MCF 10A (cell line): ENCODE data around the gene LPIN1. TPM values are rescaled to one million over a fixed set of nuclear protein-coding genes. Genes with fewer than 3 reads are reported as not detected.

Experiments
- BruUV-seq: library from RNA; stranded (reverse); fragments of 400-500 nt; replicated peaks from 2 replicates; lab custom pipeline; 2021; lab: Mats Ljungman, UMichigan
- CTCF ChIA-PET: fragments of 300-600 bp; sonication (Branson Sonifier 250); formaldehyde crosslinking; extraction: SDS; loops from one replicate; lab custom pipeline; 2021; ENCODE audit warnings: antibody characterized with exemption, inconsistent platforms; lab: Yijun Ruan, JAX
- POLR2A ChIA-PET: fragments of 300-600, 350-650 bp; sonication (Branson Sonifier 250); formaldehyde crosslinking; extraction: SDS; loops from one replicate; lab custom pipeline; 2020; ENCODE audit warnings: antibody characterized with exemption, inconsistent platforms; lab: Yijun Ruan, JAX
- DNase-seq: peaks from one replicate; pipeline ENCODE4 v3.0.0-alpha.2; 2018; ENCODE audit not compliant: unreplicated experiment
- H3K27ac Mint-ChIP-seq: one replicate; pipeline ENCODE4 v1.8.0; 2022; ENCODE audit warnings: mild to moderate bottlenecking, low read depth, mixed read lengths; ENCODE audit not compliant: unreplicated experiment
- H3K27me3 Mint-ChIP-seq: one replicate; pipeline ENCODE4 v1.8.0; 2022; ENCODE audit warnings: mixed read lengths; ENCODE audit not compliant: insufficient read depth, unreplicated experiment
- H3K36me3 Mint-ChIP-seq: one replicate; pipeline ENCODE4 v1.8.0; 2022; ENCODE audit warnings: mild to moderate bottlenecking, moderate library complexity, mixed read lengths; ENCODE audit not compliant: insufficient read depth, unreplicated experiment
- H3K4me1 Mint-ChIP-seq: one replicate; pipeline ENCODE4 v1.8.0; 2022; ENCODE audit warnings: mixed read lengths; ENCODE audit not compliant: insufficient read depth, unreplicated experiment
- H3K4me3 Mint-ChIP-seq: one replicate; pipeline ENCODE4 v1.8.0; 2022; ENCODE audit warnings: mild to moderate bottlenecking, moderate library complexity, mixed read lengths; ENCODE audit not compliant: unreplicated experiment
- H3K9me3 Mint-ChIP-seq: one replicate; pipeline ENCODE4 v1.8.0; 2022; ENCODE audit warnings: mixed read lengths; ENCODE audit not compliant: unreplicated experiment
- CTCF ChIP-seq: fragments of 200-600 bp; IDR thresholded peaks from one replicate; pipeline ENCODE4 v1.8.0; 2022; ENCODE audit warnings: antibody characterized with exemption, mild to moderate bottlenecking; ENCODE audit not compliant: unreplicated experiment
- intact Hi-C: fragments of 100-400 bp; cut with micrococcal nuclease; formaldehyde crosslinking; loops from 2 replicates; pipeline ENCODE4 v1.14.1; 2022
- total RNA-seq: library from RNA; stranded (reverse); gene quantifications from 2 replicates; pipeline ENCODE4 v1.2.3, GENCODE V29; 2022

The LPIN1 gene
- total RNA-seq, 1 experiment from 2014 or later, result 65.7 TPM

DNA sequence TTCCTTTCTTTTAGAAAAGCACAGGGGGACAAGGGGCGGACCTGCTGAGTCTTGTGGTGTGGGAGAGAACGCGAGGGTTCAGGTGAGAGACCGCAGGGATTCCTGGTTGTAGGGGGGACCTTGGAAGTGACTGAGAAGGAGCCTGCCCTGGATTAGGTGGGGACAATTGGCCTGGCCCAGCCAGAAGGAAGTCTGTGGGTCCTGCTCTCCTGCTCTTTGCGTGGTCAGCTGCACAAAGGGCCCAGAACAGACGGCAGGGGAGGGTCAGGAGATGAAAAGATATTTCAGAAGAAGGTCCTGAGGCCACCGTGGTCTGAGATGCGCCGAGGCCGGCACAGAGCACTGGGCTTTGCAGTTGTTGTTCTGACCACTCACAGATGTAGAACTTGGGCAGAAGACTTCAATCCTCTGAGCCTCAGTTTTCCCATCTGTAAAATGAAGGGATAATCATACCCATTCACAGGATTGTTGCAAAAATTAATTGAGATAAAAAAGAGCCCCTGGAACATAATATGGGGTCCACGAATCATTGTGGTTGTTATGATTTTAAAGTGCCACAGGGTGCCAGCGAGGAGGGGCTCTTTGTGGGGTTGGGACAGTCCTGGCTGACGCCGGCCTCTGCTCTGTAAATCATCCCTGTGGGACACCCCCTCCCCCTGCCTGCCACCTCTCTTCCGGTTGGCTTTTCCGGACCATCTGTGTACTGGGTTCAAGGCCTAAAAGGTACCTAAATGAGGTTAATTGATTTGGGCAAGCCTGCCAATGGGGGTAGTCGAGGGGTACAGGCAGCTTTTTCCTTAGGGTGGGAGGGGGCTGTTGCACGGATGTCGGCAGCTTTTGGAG, 1.8 kb downstream of the LPIN1 start:
- Mint-ChIP-seq H3K27me3 (no peaks in the 10 kb centered on the region), H3K27ac (peak overlapping the region; percentile 82), H3K36me3 (peaks cover 15% of the 10 kb centered on the region), H3K4me3 (peak overlapping the region; percentile 89), H3K4me1 (peaks cover 41% of the 10 kb centered on the region), H3K9me3 (no peaks in the 10 kb centered on the region)
- intact Hi-C loops, result no loop called here
- POLR2A ChIA-PET, result interaction anchor here (0.6 to 6.9 kb wide), 10 partner anchors 8 to 60 kb away, joined by 3 to 67 read pairs (median 4); no protein-coding TSS in a partner anchor
- no peak for TF ChIP-seq CTCF
- no peak for DNase-seq
- CTCF ChIA-PET, result interaction anchor here (0.7 to 5.0 kb wide), 9 partner anchors 9 to 60 kb away, joined by 3 to 45 read pairs (median 5); no protein-coding TSS in a partner anchor
- no TSS peak for BruUV-seq

- peaks cover 46% of the 10 kb centered on the region for H3K4me1 Mint-ChIP-seq
- no peaks in the 10 kb centered on the region for H3K27me3 Mint-ChIP-seq
- no peak for DNase-seq
- H3K36me3 Mint-ChIP-seq, result peaks cover 20% of the 10 kb centered on the region
- BruUV-seq, result no TSS peak
- TF ChIP-seq CTCF, result no peak
- H3K9me3 Mint-ChIP-seq, result no peaks in the 10 kb centered on the region
- intact Hi-C loops, result no loop called here
- ChIA-PET POLR2A (interaction anchor here (0.8 to 3.7 kb wide), 4 partner anchors 9 to 56 kb away, joined by 3 to 34 read pairs (median 4); no protein-coding TSS in a partner anchor), CTCF (interaction anchor here (0.6 to 3.6 kb wide), 6 partner anchors 10 to 65 kb away, joined by 3 to 20 read pairs (median 6); no protein-coding TSS in a partner anchor)
- H3K4me3 Mint-ChIP-seq, result peak overlapping the region; percentile 89
- H3K27ac Mint-ChIP-seq, result peak overlapping the region; percentile 82
These were observed 2.6 kb downstream of the LPIN1 start for GRCh38 chr2:11748861-11749645.

DNA sequence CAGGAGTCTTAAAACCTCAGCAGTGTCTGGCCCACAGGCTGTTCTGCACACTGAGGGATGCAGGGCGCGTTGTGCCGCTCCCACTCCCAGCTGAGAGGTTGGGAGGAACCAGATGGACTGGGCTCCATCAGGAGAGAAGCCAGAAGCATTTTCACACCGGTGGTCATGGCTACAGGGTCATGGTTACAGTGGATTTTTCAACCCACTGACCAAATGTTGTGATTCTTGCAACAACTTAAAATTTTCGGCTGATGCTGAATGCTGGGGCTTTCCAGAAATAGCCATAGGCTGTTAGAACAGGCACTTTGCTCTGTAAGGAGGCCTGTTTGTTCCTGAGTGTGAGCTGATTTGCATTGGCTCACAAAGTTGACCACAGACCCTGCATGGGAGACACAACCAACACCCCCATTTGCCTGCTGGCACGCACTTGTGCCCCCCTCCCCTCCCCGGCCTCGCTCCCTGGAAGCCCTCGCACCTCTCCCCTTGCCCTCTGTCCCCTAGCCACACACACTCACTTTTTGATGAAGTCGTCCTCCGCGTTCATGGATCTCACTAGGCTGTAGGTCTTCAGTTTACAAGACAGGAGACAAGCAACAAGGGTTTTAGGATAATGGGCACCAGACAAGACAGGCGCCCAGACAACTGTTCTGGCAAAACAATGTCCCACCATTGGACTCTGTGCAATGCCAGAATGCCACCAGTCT, 3.4 kb downstream of the LPIN1 start:
- H3K9me3 Mint-ChIP-seq, result no peaks in the 10 kb centered on the region
- POLR2A ChIA-PET, result interaction anchor here (0.8 to 3.7 kb wide), 12 partner anchors 10 to 60 kb away, joined by 3 to 34 read pairs (median 4); no protein-coding TSS in a partner anchor
- H3K36me3 Mint-ChIP-seq, result peaks cover 20% of the 10 kb centered on the region
- intact Hi-C loops, result no loop called here
- H3K27ac Mint-ChIP-seq, result peak overlapping the region; percentile 82
- peaks cover 48% of the 10 kb centered on the region for H3K4me1 Mint-ChIP-seq
- CTCF ChIA-PET, result interaction anchor here (0.5 to 3.6 kb wide), 12 partner anchors 11 to 617 kb away, joined by 3 to 20 read pairs (median 3); a partner anchor contains a TSS
- H3K27me3 Mint-ChIP-seq, result no peaks in the 10 kb centered on the region
- TF ChIP-seq CTCF, result no peak
- peak overlapping the region; percentile 89 for H3K4me3 Mint-ChIP-seq
- BruUV-seq, result no TSS peak
- no peak for DNase-seq
